GM12891 (cell line): ENCODE data around the gene FLNA. TPM values are rescaled to one million over a fixed set of nuclear protein-coding genes. Genes with fewer than 3 reads are reported as not detected.

Experiments
- DNase-seq: peaks from one replicate; pipeline ENCODE4 v3.0.0; 2011; ENCODE audit warnings: low spot score; ENCODE audit not compliant: insufficient read length
- FAIRE-seq: peaks from 2 replicates; lab custom pipeline; 2011; peaks lifted over from hg19 to GRCh38; lab: Jason Lieb, UNC
- PAX5 ChIP-seq: IDR thresholded peaks from 2 replicates; pipeline ENCODE4 v1.6.1; 2011; ENCODE audit warnings: low read length, moderate library complexity, mild to moderate bottlenecking; ENCODE audit not compliant: insufficient read depth, severe bottlenecking
- POLR2A ChIP-seq: IDR thresholded peaks from 2 replicates; pipeline ENCODE4 v1.6.1; 2011; ENCODE audit warnings: low read depth, low read length, control low read depth
- POLR2AphosphoS5 ChIP-seq: IDR thresholded peaks from 2 replicates; pipeline ENCODE4 v1.6.1; 2011; ENCODE audit warnings: low read depth, low read length, control low read depth
- POU2F2 ChIP-seq: IDR thresholded peaks from 2 replicates; pipeline ENCODE4 v1.6.1; 2011; ENCODE audit warnings: low read depth, mild to moderate bottlenecking, control low read depth, low read length, moderate library complexity
- SPI1 ChIP-seq: IDR thresholded peaks from 2 replicates; pipeline ENCODE4 v1.6.1; 2011; ENCODE audit warnings: low read depth, low read length, control low read depth
- TAF1 ChIP-seq: IDR thresholded peaks from 2 replicates; pipeline ENCODE4 v1.6.1; 2011; ENCODE audit warnings: low read depth, low read length, control low read depth
- polyA plus RNA-seq: library from polyadenylated mRNA; unstranded; fragments of >200 nt; gene quantifications from one replicate; pipeline ENCODE4 v1.2.1, GENCODE V29; 2012; ENCODE audit warnings: low read depth, missing spikeins, inconsistent platforms; ENCODE audit not compliant: missing spikeins

Gene FLNA
- 184 TPM for polyA plus RNA-seq

- no peak for DNase-seq
- FAIRE-seq = peak; percentile 82
Measured at GRCh38 chrX:154374313-154375155, at the start of gene FLNA. TSS of gene FLNA (minus strand) at chrX:154374634. CDS start at chrX:154371245, 3,389 bp downstream.

GRCh38 chrX:154420402-154420756, 45.9 kb upstream of the FLNA start:
- FAIRE-seq = no peak
- DNase-seq = no peak
- TF ChIP-seq SPI1 = no peak

More at GRCh38 chrX:154374313-154375155, at the start of gene FLNA:
- no peak for TF ChIP-seq SPI1
- TF ChIP-seq POU2F2 = no peak

GRCh38 chrX:154419688-154420401, 45.4 kb upstream of the FLNA start:
- TF ChIP-seq POU2F2 (no peak), POLR2A (no peak), PAX5 (no peak), TAF1 (no peak), POLR2AphosphoS5 (no peak), SPI1 (no peak)
- DNase-seq = no peak
- no peak for FAIRE-seq

GRCh38 chrX:154419189-154419588, 44.8 kb upstream of the FLNA start:
- no peak for DNase-seq
- no peak for FAIRE-seq
- no peak for TF ChIP-seq SPI1
- TF ChIP-seq PAX5 = no peak
- TF ChIP-seq POU2F2 = no peak
- TF ChIP-seq POLR2A = no peak
- TF ChIP-seq POLR2AphosphoS5 = no peak

- no peak for TF ChIP-seq TAF1
- TF ChIP-seq PAX5 = no peak
- no peak for TF ChIP-seq POU2F2
- no peak for TF ChIP-seq SPI1
- TF ChIP-seq POLR2AphosphoS5 = no peak
- no peak for TF ChIP-seq POLR2A
- FAIRE-seq = no peak
- no peak for DNase-seq
Measured at GRCh38 chrX:154417157-154417556, 42.7 kb upstream of the FLNA start.

GRCh38 chrX:154413142-154413541, 38.7 kb upstream of the FLNA start:
- FAIRE-seq (no peak), DNase-seq (no peak)
- TF ChIP-seq SPI1 (no peak), POU2F2 (no peak), PAX5 (no peak), TAF1 (no peak), POLR2A (no peak), POLR2AphosphoS5 (no peak)

- TF ChIP-seq POLR2AphosphoS5 = no peak
- no peak for TF ChIP-seq SPI1
- TF ChIP-seq PAX5 = no peak
- no peak for TF ChIP-seq POLR2A
- no peak for TF ChIP-seq POU2F2
- TF ChIP-seq TAF1 = no peak
- no peak for FAIRE-seq
- DNase-seq = no peak
Measured at GRCh38 chrX:154412468-154412867, 38.0 kb upstream of the FLNA start.

- TF ChIP-seq SPI1 = no peak
- TF ChIP-seq TAF1 = no peak
- TF ChIP-seq POLR2A = no peak
- TF ChIP-seq PAX5 = no peak
- TF ChIP-seq POU2F2 = no peak
- TF ChIP-seq POLR2AphosphoS5 = no peak
- no peak for FAIRE-seq
- DNase-seq = peak; percentile 70
Measured at GRCh38 chrX:154411981-154412340, 37.5 kb upstream of the FLNA start.

- no peak for DNase-seq
- no peak for TF ChIP-seq POLR2AphosphoS5
- no peak for TF ChIP-seq TAF1
- TF ChIP-seq SPI1 = no peak
- no peak for TF ChIP-seq PAX5
- no peak for TF ChIP-seq POLR2A
- TF ChIP-seq POU2F2 = no peak
- peak; percentile 84 for FAIRE-seq
Measured at GRCh38 chrX:154409222-154409871, 34.9 kb upstream of the FLNA start, which contains the start of gene DNASE1L1. TSS of gene DNASE1L1 (minus strand) at chrX:154409254. CDS start at chrX:154405568, 3,686 bp downstream.

- FAIRE-seq (peak; percentile 51), DNase-seq (no peak)
- TF ChIP-seq POLR2A (no peak), POLR2AphosphoS5 (no peak), TAF1 (no peak), PAX5 (no peak), POU2F2 (no peak), SPI1 (0 out of 2 replicates have a peak, but pooled peaks have one; percentile 12)
Measured at GRCh38 chrX:154408659-154409221, 34.3 kb upstream of the FLNA start.
